GM19035 (cell line): ENCODE results near the gene METAP2.

ENCODE experiments used
- ATAC-seq: cut with Tn5 transposase; IDR thresholded peaks from one replicate; pipeline ENCODE4 v1.9.1; 2021; ENCODE audit not compliant: unreplicated experiment

The METAP2 gene

DNA sequence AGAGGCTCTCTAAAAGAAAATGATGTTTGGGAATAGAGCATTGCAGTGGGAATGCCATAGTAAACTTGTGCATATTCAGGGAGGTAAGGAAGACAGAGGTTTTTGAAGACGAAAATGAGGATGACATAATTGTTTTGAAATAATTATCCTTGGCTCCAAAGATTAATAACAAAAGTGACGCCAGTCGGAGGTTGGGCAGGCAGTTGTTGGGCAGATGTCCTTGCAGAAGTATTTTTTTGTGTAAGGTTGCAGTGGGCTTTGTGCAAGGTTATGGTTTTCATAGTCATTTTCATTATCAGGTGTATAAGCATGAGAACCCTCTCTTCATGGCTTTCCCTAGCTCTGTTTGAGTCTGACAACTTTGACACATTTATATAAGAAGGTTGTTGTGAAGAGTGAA is 35.3 kb downstream of the METAP2 start:
- no peak for ATAC-seq

DNA sequence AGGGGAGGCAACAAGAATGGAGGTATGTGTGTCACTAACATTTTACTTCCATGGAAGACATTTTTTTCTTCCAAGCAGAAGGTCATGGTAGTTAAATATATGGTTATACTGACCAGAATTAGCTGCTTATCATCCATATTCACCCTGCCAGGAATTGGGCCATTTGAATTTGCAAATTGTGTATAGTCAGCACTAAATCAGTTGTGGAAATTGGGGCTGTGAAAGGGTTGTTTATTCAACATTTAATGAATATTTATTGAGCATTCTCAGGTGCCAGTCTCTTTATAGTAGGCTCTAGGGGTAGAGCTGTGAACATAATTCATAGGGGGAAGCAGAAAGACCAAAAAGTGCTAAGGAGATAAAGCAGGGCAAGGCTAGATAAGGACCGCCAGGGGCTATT is 38.0 kb downstream of the METAP2 start:
- no peak for ATAC-seq

DNA sequence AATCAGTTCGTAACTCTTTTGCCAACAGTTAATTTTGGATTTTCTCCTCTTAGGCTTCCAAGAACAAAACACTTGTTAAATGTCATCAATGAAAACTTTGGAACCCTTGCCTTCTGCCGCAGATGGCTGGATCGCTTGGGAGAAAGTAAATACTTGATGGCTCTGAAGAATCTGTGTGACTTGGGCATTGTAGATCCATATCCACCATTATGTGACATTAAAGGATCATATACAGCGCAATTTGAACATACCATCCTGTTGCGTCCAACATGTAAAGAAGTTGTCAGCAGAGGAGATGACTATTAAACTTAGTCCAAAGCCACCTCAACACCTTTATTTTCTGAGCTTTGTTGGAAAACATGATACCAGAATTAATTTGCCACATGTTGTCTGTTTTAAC is 39.6 kb downstream of the METAP2 start:
- no peak for ATAC-seq

DNA sequence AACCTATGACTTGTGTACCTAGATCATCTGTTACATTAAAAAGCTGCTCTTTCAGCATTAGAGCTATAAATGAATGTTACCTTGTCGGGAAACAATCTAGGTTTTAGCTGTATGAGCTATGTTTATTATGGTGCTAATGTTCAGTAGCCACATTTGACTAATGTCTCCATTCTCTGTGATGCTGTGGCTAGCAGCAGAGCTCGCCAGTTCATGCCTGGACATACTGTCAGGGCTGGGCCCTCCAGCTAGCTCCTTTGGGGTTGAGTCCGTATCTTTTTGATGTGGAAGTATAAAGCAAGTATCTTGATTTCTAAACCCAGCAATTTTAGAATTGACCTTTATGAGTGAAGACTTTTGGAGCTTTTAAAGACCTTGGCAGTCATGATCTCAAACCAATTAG is 41.2 kb downstream of the METAP2 start:
- ATAC-seq: no peak

DNA sequence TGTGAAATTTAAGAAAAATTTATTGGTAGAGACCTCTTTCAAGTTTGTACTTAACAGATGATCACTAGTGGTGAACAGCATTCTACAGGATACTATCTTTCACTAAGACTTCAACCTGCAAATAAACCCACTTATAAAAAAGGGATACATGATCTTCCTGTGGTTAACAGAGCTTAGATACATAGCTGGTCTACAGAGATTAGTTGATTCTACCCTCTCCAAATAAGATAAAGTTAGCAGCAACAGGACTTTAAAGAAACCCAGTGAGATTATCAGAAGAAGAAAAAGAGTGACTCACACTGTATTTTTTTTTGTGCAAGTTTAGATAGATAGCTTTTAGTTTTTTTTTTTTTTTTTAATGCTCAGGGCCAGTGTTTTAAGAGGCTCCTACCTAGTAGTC is 42.8 kb downstream of the METAP2 start:
- ATAC-seq: no peak

DNA sequence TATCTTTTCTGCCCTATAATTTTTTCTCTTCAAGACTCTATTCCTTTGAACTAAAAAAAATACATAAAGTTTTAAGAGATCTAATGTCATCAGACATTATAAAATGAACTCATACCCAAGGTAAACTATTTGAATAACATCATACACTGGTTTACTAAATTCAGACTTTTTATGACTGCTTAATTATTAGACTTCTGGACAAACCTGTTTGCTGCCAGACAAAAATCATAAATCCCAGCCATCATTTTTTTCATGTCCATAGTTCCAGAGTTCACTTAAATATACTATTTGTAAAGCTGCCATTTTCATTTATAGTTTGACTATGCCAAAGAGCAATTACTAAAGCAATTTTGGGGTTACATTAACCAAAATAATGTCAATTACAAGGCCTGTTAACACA is 43.3 kb downstream of the METAP2 start:
- no peak for ATAC-seq

DNA sequence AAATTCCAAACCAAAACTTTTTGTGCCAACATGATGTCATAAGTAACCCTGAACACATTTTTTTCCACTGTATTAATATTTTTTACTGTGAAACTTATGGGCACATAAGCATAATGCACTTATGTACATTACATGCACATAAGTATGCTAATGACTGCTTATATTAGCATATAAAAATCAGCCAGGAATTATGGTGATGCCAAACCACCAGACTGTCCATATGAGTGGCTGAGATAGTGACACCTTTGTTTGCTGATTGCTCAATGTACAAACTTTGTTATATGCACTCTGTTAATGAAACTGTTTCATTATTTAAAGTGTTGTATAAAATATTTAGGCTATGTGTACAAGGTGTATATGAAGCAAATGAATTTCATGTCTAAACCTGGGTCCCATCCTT is 45.0 kb downstream of the METAP2 start:
- ATAC-seq: no peak

DNA sequence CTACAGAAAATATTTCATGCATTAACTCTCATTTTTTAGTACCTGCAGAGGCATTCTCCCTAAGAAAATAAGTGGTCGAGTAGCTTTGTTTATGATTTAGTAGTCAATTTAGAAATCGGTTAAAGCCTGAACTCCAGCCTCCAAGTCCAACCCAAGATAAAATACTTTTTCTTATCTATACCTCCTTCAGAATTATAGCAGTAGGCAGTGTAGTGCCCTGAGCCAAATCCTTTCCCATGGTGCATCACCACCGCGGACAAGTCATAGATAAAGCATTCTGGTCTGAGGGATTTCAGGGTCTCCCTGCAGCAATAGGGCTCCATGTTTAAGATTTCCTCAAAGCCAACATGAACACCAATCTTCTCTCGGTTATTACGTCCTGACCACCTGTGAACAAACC is 46.9 kb downstream of the METAP2 start:
- ATAC-seq: no peak

DNA sequence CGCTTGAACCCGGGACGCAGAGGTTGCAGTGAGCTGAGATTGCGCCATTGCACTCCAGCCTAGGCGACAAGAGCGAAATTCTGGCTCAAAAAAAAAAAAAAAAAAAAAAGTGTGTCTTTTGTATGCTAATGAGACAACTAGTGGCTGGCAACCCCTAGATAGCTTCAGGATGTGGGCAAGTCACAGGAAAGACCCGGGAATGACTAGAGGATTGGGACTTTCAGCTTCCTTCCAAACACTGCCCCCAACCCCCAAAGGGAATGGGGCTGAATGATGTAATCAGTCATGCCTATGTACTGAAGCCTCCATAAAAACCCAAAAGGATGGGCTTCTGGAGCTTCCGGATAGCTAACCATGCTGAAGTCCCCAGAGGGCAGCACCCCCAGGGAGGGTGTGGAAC is 48.7 kb downstream of the METAP2 start:
- no peak for ATAC-seq

DNA sequence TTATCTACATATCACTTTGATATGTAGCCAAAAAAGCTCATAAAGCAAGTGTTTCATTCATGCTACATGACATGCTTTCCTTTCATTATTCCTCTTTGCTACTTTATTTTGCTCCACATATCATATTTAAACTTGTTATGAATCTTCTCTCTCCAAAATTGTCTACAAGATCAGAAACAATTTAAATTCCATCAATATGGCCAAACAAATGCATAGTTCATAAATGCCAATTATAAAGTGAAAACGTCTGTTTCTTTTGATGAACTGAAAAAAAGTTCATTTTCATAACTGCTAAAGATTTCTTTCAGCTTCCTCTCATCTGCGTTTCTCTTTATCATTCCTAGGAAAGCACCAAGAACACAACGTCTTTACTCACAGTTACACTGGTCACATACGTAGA is 54.5 kb downstream of the METAP2 start:
- no peak for ATAC-seq

DNA sequence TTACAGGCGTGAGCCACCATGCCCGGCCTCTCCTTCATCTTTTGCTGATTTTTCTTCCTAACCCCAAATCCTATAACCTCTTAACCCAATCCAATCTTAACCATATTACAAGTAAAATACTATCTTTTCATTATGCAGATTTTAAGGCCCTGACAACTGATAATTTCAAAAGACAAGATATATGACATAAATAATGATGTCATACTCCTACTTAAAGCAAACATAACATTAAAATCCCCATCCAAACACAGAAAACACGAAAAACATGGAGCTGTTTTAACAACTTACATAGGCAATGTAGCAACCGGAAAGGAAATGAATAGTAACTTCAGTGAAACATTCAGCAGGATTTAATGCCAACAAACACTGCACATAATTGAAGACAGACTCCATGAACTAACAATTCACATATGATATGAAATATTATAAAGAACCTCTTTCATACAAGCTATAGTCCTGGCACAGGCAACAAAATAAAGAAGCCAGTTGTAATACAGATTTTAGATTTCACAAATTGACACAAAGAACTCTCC is 55.8 kb downstream of the METAP2 start:
- no peak for ATAC-seq

DNA sequence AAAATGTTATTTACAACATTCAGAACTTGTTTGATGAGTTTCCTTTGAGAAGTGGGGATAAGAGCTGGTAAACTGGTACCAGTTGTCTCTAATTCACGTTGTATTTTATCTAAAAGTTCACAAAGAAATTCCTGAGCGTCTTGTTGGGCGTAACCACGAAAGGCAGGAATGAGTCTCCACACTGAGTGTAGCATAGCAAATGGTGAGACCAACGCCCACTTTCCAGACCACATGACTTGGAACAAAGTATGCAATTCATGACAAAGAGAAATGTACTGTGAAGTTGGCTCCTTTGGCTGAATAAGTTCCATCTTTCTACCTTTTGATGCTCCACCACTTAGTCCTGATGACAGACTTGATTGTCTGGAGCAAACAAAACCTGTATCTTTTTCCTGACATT is 58.9 kb downstream of the METAP2 start:
- ATAC-seq: no peak

DNA sequence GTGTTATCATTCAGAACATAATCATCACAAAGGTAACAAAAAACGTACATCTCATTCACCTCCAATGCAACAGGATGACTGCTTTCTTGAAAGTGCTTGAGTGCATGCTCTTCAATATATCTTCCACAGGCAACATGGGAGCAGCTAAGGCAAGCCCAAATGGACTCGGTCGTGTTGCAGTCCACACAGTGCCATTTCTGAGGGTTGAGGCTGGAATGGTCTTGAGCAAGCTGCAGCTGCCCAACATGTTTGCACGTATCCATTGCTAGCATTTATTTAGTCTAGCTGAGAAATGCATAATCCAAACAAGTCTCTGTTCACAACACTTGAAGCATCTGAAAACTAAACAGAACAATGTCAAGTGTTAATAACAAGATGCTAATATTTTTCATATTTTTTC is 60.0 kb downstream of the METAP2 start:
- no peak for ATAC-seq

DNA sequence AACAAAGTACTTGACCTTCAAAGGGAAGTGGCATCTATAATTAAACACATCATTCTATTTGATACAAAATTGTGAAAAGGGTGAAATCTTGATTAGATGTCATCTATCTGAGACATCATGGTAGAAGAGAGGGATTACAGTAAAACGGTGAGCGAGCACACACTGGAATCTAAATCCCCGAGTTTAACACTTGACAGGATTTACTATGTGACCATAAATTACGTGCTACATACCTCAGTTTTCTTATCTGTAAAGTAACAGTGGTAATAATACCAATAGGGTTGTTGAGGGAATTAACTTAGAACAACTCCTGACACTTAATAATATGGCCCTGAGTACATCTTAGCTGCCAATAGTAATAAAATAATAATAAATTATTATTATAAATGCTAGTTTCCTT is 64.1 kb downstream of the METAP2 start:
- ATAC-seq: no peak

DNA sequence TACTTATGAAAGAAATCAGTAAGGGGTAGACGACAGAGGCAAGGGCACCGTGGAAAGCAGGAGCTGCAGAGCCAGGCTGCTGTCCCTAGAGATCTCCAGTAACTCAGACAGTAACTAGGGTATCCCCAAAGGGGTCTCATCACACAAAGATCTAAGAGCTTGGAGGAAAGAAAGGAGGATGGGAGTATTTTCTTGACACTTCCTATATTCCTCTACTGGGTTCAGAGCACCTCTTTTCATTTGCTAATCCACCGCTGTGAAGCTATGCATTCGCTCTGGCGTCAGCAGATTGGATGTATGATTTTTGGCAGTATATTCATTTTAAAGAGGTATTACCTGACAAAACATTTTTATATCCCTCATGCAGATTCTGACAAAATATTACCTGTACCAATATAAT is 64.7 kb downstream of the METAP2 start:
- no peak for ATAC-seq

DNA sequence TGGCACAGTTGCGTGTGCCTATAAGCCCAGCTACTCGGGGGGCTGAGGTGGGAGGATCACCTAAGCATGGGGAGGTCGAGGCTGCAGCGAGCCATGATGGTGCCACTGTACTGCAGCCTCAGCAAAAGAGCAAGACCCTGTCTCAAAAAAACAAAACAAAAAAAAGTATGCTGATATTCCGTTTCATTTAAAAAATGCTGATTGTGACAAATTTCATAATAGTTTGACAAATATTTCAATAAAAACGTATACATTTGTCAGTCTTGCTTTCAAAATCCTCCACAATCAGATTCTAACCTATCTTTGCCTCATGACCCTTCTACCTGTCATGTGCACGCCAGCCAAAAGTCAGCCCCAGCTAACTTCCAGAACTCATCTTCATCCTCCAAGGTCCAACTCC is 67.5 kb downstream of the METAP2 start:
- no peak for ATAC-seq

DNA sequence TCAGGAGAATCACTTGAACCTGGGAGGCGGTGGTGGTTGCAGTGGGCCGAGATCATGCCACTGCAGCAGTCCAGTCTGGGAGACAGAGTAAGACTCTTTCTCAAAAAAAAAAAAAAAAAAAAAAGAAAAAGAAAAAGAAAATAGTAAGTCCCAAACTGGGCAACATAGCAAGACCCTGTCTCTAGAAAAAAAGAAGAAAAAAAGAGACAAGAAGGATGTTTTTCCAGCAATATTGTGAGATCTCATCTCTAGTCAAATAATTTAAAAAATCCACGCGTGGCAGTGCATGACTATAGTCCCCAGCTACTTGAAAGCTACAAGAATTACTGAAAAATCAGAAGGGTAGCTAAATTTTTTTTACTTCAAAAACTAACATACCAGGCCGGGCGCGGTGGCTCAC is 69.4 kb downstream of the METAP2 start:
- no peak for ATAC-seq

DNA sequence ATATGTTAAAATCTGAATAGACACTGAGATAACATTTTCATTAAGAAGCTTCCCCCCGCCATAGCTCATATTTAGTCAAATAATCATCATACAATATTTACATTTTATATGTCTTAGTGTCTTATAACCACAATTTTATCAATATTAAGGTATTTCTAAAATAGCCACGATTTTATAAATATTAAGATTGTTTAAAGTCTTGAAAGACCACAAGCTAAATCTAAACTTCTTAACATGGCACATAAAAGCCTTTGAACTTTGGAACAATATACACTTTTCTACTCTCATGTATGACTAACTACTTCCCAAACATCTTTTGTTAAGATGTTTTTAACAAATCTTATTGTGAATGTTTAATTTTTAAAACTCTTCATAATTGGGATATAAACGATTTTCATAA is 70.8 kb downstream of the METAP2 start:
- no peak for ATAC-seq

DNA sequence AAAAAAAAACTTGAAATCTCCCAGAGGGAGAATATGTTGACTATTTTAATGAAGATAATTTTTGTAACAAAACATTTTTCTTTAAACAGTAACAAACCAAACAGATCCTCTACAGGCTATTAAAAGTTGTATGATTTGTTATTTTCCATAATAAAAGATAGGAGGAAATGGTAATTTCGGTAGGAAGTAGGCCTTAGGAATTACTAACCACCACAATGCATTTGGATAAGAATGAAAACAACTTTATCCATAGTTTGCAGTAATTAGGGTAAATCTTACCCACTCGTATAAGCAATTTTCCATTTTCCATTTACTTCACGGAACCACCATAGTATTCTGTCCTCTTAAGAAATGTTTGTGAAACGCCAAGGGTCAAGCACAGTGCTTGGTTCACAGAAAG is 71.4 kb downstream of the METAP2 start:
- no peak for ATAC-seq

DNA sequence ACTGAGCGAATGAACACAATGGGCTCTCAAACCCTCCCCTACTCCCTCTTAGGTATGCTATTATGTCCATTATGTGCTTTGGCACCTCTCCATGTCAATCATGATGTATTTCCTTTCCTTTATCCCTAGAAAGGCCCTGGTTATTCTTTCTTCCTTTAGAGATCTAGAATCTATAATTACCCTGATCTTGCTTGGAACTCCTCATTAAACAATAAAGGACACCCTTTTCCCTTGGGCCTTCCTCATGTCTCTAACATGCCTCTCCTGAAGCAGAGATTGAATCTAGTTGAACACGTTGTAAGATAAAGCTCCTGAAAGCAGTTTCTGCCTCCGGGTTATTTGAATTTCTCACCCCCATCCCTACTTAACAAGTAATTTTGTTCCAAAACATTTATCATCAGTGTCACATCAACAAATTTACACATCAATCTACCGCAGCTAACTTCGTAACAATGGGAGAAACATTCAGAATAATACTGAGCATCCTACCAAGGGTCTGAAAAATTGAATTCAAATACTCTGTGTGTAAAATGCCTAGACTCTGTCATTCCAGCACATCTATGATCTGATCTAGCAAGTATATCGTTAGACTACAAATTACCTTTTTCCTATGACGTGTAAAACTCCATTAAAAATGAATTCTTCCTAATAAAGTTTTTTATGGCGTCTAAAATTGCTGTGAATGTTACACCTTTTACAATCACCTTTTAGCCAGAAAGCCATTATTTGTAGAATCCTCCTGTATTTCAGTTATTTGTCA is 72.0 kb downstream of the METAP2 start:
- no peak for ATAC-seq

DNA sequence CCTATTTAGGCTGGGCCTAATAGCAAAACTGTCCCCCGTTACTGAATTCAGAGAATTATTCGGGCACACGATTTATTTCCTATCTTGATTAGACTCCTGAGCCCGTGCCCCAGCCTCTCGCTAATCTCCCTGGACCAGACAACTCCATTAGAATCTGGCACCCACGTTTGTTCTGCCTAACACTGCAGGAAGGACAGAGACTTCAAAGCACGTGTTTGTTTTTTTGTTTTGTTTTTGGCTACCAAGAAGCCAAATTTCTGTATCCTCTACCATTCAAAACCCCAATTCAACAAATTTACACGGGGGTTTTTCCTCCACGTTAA is 72.5 kb downstream of the METAP2 start:
- ATAC-seq: no peak

DNA sequence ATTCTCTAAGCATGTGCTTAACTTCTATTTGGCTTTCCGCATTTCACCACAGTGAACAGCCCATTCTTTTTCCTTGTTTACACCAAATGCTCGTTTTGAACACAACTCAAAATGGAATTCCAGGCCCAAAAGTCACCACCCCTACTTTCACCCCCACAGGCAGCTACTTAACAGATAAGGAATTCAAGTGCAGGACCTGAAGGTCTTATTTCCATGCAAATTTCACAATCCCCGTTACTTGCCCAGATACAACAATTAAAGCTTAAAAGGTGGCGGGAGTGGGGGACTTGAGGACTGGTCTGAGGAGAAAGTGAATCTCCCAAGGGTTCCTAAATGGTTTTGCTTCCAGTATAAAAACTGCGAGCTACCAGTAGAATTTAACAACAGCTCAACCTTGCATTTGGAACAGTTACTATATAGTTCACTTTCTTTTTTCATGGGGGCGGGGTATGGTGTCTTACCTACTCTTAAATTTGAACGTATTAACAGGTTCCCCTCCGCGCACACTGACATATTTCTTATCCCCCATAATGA is 73.6 kb downstream of the METAP2 start:
- no peak for ATAC-seq

DNA sequence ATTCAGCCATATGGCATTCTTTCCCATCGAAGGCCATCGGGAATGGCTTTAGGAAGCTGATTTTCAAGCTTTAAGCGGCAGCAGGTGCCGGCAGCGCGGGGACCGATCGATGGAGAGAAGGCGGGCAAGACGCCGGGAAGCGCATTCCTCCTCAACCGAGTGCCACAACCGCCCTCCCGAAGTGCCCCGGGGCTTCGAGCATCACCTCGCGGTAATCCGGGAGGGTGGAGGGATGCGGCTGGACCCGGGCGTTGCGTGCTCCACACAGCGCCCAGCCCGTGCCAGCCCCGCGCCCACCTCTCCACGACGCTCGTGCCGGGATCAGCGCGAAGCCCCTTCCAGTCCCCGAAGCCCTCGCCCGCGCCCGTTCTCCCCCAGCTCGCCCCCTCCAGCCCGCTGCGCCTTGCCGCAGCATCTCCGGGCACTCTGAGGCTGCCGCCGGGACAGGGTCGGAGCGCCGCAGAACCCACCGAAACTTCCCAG is 74.1 kb downstream of the METAP2 start:
- ATAC-seq: no peak
